Right renal pelvis (tissue), 4 donors: Measurements from ENCODE around the gene ABCB4. TPM values are rescaled to one million over a fixed set of nuclear protein-coding genes. Genes with fewer than 3 reads are reported as not detected.
"Not testable (repeated sequence)": the region's sequence is repeated elsewhere in the genome, so short reads cannot be mapped to it uniquely, and the experiment has no call there.

Source experiments
- DNase-seq, 4 donors: peaks; one replicate each; pipeline ENCODE4 v3.0.0-alpha.2; 2013; ENCODE audit warnings: low read depth in 4 of 4, low spot score in 3 of 4, missing footprints in 1 of 4
- polyA plus RNA-seq, 4 donors: library from polyadenylated mRNA; unstranded; fragments of 120-200 nt; gene quantifications; one replicate each; pipeline ENCODE4 v1.2.1, GENCODE V29; 2013; ENCODE audit not compliant: insufficient read length in 4 of 4

Gene ABCB4
- polyA plus RNA-seq, 4 donors: 2.0 to 2.3 (median 2.0) TPM

GRCh38 chr7:87479951-87480350 lies 4.5 kb upstream of the ABCB4 start:
- no peak for DNase-seq

GRCh38 chr7:87476179-87476557 lies 688 bp upstream of the ABCB4 start:
- no peak for DNase-seq

- DNase-seq: no peak
Observed at GRCh38 chr7:87474533-87475358, 734 bp downstream of the ABCB4 start.

GRCh38 chr7:87473986-87474385 lies 1.5 kb downstream of the ABCB4 start:
- DNase-seq: no peak

DNA sequence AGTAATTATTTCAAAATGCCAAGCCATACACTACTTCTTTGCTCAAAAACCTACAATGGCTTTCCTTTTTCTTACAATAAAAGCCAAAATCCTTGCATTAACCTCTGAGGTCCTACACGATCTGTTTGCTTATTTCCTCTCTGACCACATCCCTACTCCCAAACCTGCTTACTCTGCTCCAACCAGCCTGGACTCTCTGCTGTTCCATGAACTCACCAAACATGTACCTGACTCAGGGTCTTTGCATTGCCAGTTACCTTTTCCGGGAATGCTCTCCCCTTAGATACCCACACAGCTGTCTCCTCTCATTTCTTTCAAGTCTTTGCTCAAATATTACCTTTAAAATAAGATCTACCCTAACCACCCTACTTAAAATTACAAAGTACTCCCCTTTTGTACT lies 2.3 kb downstream of the ABCB4 start:
- DNase-seq: no peak

DNA sequence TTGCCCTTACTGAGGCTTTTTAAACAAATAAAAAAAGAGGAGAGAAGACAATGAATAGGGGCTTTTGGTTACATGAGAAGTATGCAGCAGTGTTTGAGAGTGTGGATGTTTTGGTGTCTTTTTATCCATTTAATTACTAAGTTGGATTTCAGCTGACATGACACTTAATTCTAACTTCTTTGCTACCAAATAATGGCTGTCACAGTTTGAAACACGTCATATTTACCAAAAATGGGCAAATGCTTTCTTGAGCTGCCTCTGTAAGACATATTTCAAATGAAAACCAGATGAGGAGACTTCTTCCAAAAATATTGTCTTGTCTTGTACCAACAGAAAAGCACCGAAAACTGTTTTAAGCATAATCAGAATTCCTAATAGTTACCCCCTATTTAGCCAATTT lies 4.0 kb downstream of the ABCB4 start:
- no peak for DNase-seq

- DNase-seq: not testable (repeated sequence)
Observed at GRCh38 chr7:87469204-87469603, 6.3 kb downstream of the ABCB4 start.

- not testable (repeated sequence) for DNase-seq
Observed at GRCh38 chr7:87465534-87465880, 10.0 kb downstream of the ABCB4 start.

DNA sequence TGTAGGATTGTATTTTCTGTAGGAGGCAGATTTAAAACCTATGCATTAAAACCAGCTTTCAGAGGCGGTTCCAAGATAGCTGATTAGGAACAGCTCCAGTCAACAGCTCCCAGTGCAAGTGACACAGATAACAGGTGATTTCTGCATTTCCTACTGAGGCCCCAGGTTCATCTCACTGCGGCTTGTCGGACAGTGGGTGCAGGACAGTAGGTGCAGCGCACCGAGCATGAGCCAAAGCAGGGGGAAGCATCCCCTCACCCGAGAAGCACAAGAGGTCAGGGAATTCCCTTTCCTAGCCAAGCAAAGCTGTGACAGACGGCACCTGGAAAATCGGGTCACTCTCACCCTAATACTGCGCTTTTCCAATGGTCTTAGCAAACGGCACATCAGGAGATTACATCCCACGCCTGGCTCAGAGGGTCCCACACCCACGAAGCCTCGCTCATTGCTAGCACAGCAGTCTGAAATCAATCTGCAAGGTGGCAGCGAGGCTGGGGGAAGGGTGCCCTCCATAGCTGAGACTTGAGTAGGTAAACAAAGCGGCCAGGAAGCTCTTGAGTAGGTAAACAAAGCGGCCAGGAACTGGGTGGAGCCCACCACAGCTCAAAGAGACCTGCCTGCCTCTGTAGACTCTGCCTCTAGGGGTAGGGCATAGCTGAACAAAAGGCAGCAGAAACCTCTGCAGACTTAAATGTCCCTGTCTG lies 10.5 kb downstream of the ABCB4 start:
- not testable (repeated sequence) for DNase-seq

GRCh38 chr7:87463982-87464381 lies 11.5 kb downstream of the ABCB4 start:
- DNase-seq: no peak

DNA sequence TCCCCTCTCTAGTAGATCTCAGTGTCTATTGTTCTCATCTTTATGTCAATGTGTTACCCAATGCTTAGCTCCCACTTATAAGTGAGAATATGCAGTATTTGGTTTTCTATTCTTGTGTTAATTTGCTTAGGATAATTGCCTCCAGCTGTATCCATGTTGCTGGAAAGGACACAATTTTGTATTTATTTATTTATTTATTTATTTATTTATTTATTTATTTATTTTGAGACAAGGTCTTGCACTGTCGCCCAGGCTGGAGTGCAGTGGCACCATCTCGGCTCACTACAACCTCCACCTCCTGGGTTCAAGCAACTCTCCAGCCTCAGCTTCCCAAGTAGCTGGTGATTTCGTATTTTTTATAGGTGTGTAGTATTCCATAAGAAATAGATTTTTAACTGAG lies 15.0 kb downstream of the ABCB4 start:
- not testable (repeated sequence) for DNase-seq

- DNase-seq: no peak
Observed at GRCh38 chr7:87459941-87460340, 15.5 kb downstream of the ABCB4 start.

DNA sequence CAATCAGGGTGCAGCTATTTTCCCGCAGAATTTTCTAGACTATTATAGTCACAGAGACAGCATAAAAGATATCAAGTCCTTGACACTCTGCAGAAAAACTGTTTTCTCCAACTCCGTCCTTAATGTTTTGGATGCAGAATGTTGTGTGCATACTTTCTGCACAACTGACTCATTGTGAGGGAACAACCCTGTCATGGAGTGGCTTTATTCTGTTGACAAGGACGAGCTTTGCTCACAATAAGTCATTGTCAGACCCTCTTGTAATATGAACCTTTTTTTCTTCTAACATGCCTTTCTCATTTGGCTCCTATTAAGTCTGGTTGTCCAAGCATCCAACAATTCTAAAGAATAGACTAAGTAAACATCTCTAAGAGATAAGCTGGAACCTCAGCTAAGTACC lies 17.3 kb downstream of the ABCB4 start:
- no peak for DNase-seq

DNA sequence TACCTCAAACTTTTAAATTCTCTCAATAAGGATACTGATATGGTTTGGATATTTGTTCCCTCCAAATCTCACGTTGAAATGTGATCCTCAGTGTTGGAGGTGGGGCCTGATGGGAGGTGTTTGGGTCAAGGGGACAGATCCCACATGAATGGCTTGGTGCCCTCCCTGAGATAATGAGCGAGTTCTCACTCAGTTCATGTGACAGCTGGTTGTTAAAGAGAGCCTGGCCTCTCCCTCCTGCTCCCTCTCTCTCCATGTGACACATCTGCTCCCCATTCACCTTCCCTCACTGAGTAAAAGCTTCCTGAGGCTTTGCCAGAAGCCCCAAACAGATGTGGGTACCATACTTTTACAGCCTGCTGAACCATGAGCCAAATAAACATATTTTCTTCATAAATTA lies 19.2 kb downstream of the ABCB4 start:
- DNase-seq: no peak

GRCh38 chr7:87452279-87452678 lies 23.2 kb downstream of the ABCB4 start:
- DNase-seq: no peak

- DNase-seq: no peak
Observed at GRCh38 chr7:87451187-87451586, 24.3 kb downstream of the ABCB4 start.

DNA sequence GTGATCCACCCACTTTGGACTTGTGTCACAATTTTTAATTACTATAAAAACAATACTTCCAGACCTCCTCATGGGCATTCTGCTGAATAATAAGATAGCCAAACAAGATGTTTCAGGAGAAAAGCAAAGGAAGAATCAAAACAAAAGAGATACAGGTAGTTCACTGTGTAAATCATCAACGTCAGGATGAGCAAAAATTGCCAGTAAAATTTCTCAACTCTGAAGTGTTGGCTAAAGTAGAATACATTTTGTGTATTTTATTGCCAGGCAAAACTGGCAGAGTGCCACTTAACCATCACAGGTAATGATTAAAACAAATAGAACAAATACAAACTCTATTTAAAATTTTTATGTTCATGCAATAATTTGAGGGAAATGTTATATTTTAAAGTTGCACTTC lies 24.8 kb downstream of the ABCB4 start:
- DNase-seq: no peak

- DNase-seq: peak in 1 of 4 donors; percentile 6
Observed at GRCh38 chr7:87448388-87448787, 27.1 kb downstream of the ABCB4 start.

DNA sequence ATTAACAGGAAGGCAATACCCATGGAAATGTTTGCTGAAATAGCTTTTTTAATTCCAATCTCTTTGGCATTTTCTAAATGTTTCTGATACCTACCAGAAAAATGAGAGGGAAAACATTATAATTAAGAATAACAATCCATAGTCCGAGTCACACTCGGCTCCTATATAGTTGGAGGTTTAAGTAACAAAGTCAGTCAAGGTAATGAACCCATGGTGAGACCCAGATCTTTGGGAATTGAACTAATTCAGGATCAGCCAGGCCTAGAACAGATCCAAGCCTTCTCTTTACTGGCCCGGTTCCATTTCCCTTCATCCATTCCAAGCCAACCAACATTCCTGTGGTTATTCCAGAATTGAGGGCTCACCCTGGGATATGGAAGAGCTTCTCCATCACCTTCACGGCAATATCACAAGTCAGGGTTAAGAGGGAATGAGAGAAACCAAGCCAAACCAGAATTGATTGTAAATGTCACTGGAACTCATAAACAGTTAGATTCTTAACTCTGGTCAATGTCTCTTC lies 28.3 kb downstream of the ABCB4 start:
- DNase-seq: no peak

- no peak for DNase-seq
Observed at GRCh38 chr7:87445897-87446296, 29.6 kb downstream of the ABCB4 start.

- DNase-seq: no peak
Observed at GRCh38 chr7:87435546-87435945, 39.9 kb downstream of the ABCB4 start.

DNA sequence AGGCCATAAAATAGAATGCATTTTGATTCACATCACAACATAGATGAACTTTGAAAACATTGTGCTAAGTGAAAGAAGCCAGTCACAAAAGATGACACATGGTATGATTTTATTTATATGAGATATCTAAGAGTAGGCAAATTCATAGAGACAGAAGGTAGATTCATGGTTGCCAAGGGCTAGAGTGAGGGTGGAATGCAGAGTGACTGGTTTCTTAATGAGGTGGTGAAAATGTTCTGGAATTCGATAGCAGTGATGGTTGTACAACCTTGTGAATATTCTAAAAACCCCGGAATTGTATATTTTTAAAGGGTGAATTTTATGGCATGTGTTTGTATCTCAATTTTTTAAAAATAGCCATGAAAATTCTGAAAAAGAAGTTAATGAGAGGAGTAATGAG lies 42.9 kb downstream of the ABCB4 start:
- no peak for DNase-seq
